NCI-H146 treated with DMSO at 0.1 percent for 48 hours (cell line): ENCODE results near the gene ANKZF1.
"Not testable (repeated sequence)": the region's sequence is repeated elsewhere in the genome, so short reads cannot be mapped to it uniquely, and the experiment has no call there.

Experiments used
- DNase-seq: peaks from one replicate; lab custom pipeline; 2025; ENCODE audit not compliant: unreplicated experiment; lab: John Stamatoyannopoulos, UW

ANKZF1 gene

DNA sequence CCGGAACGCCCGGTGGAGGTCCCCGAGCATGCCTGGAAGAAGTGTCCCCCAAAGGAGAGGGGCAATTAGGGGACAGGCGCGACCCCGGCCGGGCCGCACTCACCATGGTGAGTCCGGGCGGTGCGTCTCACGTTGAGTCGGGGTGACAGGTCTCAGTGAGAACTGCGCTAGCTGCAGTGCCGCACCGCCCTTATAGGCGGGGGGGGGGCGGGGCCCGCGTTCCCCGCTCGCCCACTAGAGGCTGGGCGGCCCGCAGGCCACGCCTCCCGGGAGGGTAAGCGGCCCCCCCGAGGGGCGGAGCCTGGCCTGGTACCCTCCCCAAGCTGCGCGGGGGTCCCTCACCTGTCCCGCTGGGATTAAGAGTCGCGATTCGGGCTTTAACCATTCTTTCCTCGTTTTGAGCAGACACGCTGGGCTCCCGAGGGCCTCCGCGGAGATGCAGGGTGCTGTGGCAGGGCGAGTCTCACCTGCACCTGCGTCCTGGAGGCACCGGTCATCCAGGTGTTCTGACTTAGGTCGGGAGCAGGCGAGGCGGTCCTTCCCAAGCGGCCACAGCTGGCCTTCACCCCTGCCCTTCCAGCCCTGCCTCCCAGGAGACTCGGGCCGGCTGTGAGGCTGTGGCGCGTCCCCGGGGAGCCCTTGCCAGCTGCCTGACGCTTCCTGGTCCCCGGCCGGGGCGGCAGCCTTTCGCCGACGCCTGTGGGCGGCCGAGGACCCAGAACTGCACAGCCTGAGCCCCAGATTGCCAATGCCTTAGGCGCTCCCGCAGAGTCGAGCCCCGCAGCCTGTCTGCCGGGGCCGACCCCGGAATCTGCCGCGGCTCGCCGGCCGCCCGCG is 24.4 kb downstream of the ANKZF1 start, which contains the start of gene TUBA4A:
Gene TUBA4A (minus strand): TSS at position 166 of the 837 bp plus-strand sequence. CDS start 60 bp downstream, at position 106.
- DNase-seq, result peak; percentile 44

DNA sequence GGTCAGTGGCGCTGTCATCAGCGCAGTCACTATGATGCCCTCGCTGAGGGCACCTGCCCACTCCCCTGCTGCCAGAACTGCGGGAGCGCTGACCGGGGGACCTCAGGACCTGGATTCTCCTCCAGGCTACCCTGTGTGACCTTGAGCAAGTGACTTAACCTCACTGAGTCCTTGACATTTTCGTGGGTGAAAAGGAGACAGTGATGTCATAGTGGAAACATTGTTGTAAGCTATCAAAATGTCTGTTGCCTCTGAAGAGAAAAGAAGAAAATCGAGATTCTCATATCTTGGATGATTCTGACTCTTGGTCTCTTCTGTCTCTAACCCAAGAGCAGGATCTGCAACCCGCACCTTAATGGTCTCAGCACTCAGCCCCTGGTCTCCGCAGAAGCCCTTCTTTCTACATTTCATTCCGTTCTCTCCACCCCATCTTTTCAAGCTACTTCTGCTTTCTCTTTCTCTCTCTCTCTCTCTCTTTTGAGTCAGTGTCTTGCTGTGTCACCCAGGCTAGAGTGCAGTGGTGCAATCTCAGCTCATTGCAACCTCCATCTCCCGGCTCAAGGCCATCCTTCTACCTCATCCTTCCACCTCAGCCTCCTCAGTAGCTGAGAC is 25.1 kb downstream of the ANKZF1 start:
- no peak for DNase-seq

DNA sequence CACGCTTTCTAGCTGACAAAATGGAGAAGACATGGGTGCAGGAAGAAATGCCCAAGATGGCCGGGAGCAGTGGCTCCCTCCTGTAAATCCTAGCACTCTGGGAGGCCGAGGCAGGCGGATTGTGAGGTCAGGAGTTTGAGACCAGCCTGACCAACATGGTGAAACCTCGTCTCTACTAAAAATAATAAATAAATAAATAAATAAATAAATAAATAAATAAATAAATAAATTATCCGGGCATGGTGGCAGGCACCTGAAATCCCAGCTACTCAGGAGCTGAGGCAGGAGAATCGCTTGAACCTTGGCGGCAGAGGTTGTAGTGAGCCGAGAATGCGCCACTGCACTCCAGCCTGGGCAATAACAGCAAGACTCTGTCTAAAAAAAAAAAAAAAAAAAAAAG is 29.3 kb downstream of the ANKZF1 start:
- DNase-seq, result not testable (repeated sequence)

GRCh38 chr2:219261024-219261855 is 31.6 kb downstream of the ANKZF1 start:
- no peak for DNase-seq

GRCh38 chr2:219266232-219266631 is 36.6 kb downstream of the ANKZF1 start:
- DNase-seq, result no peak

- no peak for DNase-seq
These were observed 37.3 kb downstream of the ANKZF1 start for GRCh38 chr2:219266886-219267285.

GRCh38 chr2:219268294-219268693 is 38.7 kb downstream of the ANKZF1 start:
- no peak for DNase-seq

DNA sequence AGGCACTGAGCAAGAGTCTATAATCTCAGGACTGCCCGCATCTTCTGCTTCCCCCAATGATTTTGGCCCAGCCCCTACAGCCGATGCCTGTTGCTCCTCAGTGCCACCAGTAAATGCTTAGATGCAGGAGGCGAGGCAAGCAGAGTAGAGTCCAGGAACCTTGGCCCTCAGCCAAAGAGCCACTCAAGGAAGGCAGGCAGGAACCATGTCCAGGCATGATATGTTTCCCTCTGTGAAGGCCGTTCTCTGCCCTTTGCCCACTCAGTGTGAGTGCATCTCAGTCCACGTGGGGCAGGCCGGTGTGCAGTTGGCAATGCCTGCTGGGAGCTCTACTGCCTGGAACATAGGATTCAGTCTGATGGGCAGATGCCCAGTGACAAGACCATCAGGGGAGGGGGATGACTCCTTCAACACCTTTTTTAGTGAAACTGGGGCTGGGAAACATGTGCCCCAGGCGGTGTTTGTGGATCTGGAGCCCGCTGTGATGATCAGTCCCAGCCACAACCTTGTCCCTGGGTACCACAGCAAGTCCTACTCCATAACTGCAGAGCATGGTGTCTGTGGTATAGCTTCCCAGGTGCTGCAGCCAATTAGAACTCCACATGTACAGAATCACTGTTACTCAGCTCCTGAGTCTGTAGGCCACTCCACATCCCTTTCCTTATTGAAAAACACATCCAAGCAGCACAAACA is 39.9 kb downstream of the ANKZF1 start:
- no peak for DNase-seq

- no peak for DNase-seq
These were observed 40.4 kb downstream of the ANKZF1 start for GRCh38 chr2:219270055-219270372.

DNA sequence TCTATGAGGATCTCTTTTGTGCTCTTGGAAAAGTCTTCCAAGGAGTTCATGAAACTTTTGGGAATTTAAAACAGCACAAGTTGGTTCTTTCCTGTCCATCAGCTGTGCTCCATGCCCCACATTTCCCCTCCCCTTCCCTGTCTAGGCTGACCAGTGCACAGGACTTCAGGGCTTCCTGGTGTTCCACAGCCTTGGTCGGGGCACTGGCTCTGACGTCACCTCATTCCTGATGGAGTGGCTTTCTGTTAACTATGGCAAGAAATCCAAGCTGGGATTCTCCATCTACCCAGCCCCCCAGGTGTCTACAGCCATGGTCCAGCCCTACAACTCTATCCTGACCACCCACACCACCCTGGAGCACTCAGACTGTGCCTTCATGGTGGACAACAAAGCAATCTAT is 41.4 kb downstream of the ANKZF1 start:
- DNase-seq, result no peak

GRCh38 chr2:219272356-219272755 is 42.8 kb downstream of the ANKZF1 start:
- DNase-seq, result no peak

GRCh38 chr2:219272995-219273394 is 43.4 kb downstream of the ANKZF1 start:
- DNase-seq, result no peak

- DNase-seq, result no peak
These were observed 44.3 kb downstream of the ANKZF1 start for GRCh38 chr2:219273937-219274336.

GRCh38 chr2:219274361-219274921 is 44.8 kb downstream of the ANKZF1 start:
- DNase-seq, result no peak

GRCh38 chr2:219277703-219278654 is 48.4 kb downstream of the ANKZF1 start:
- DNase-seq, result peak; percentile 53

DNA sequence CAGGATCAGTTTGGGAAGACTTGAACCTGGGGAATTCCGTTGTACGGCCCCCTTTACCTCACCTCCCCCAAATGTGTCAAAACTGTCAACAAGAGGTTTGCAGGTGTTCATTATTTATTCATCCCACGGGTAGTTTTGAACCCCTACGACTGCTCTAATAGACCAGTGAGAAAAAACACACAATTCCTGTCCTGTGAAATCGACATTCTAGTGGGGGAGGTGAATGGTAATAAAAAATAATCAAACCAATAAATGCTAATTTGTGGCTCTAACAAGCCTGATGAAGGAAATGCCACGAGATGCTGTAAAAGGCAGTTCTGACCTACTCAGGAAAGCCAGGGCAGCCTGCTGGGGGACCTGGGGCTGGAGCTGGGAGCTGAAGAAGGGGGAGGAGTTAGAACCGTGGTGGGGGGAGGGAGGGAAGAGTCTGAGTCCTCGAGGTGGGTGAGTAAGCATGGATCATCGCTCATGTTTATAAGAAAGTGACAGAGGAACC is 49.1 kb downstream of the ANKZF1 start:
- DNase-seq, result no peak

- DNase-seq, result peak; percentile 81
These were observed 49.7 kb downstream of the ANKZF1 start, which contains the start of gene DNAJB2 for GRCh38 chr2:219279151-219279915. Gene DNAJB2 (plus strand): TSS chr2:219279366. CDS start chr2:219279834, 468 bp downstream.

GRCh38 chr2:219279916-219280516 is 50.4 kb downstream of the ANKZF1 start:
- DNase-seq, result no peak
